DMS153 (cell line): ENCODE measurements around the gene RGP1.

Source experiments
- DNase-seq: peaks from one replicate; lab custom pipeline; 2025; lab: John Stamatoyannopoulos, UW

RGP1 gene, protein sequence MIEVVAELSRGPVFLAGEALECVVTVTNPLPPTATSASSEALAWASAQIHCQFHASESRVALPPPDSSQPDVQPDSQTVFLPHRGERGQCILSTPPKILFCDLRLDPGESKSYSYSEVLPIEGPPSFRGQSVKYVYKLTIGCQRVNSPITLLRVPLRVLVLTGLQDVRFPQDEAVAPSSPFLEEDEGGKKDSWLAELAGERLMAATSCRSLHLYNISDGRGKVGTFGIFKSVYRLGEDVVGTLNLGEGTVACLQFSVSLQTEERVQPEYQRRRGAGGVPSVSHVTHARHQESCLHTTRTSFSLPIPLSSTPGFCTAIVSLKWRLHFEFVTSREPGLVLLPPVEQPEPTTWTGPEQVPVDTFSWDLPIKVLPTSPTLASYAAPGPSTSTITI

DNA sequence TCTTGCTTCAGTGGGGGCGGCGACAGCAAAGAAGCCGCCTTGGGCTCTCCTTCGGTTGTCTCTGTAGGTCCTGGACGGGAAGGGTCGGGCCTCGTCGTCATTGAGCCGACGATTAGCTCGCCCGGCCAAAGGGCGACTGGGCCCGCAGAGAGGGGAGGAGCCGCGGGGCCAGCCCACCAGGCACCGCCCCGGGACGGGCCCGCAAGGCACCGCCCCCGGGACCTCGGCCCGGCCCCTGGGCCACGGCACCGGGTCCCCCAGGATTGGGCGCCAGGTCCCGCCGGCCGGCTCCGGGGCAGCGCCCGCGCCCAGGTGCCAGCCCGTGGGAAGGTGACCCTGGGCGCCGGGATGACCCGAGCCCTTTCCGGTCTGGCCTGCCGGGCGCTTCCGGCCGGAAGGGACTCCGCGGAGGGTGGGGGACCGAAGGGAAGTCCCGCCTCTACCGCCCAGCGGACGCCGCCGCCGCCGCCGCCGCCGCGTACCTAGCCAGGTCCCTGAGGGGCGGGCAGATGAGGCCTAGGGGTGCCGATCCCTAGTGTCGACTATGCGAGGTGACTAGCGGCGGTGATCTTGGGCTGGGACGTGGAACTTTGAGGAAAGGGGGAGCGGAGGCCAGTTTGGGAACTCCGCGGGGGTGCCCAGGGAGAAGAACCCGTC, at the start of gene RGP1, which contains the start of gene GBA2:
Gene RGP1 (plus strand): TSS at position 430 of the 657 bp plus-strand sequence. CDS start 469 bp downstream, outside the sequence.
Gene GBA2 (minus strand): TSS at position 371 of the 657 bp plus-strand sequence. CDS start 524 bp downstream, outside the sequence.
- DNase-seq = peak; percentile 25

DNA sequence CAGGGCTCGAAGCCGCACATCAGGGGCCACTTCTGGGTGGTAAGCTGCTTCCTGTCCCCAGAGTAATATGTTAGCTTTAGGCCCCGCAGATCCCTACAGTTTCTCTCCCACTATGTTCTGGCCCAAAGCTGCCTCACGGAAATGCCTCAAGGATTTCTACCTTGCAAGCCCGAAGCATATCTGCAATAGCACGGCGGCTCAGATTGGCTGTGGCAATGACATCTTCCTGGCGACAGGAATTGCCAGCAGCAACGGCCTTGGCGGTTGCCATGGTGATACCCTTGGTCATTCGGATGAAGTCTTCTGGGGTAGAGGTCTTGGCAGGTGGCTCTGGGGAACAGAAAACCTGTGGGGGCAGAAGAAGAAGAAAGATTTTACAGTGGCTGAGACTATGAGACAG, 49.1 kb upstream of the RGP1 start:
- no peak for DNase-seq

DNA sequence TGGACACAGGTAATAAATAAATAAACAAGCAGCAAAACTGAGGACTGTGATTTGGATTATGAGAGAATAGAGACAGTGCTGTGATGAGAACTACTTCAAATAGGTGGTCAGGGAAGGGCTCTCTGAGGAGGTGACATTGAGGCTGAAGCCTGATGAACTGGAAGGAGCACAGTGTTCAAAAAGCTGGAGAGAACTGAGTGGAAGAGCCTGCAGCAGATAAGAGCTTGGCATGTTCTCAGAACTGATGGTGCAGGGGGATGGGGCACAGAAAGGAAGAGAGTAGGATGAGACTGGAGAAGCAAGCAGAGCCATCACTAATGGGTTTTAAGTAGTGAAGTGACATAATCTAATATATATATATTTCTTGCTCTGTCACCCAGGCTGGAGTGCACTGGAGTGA, 48.1 kb upstream of the RGP1 start:
- DNase-seq = no peak

DNA sequence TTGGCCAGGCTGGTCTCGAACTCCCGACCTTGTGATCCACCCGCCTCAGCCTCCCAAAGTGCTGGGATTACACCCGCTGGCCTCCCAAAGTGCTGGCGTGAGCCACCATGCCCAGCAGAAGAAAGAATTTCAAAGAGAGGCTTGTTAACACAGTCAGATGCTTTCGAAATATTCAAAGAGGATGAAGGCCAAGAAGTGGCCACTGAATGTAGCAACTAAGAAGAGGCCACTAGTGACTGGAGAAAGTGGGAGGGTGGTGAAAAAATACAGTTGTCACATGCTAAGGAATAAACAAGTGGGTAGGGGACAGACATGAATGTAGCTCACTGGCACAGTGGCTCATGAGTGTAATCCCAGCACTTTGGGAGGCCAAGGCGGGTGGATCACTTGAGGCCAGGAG, 46.4 kb upstream of the RGP1 start:
- no peak for DNase-seq

DNA sequence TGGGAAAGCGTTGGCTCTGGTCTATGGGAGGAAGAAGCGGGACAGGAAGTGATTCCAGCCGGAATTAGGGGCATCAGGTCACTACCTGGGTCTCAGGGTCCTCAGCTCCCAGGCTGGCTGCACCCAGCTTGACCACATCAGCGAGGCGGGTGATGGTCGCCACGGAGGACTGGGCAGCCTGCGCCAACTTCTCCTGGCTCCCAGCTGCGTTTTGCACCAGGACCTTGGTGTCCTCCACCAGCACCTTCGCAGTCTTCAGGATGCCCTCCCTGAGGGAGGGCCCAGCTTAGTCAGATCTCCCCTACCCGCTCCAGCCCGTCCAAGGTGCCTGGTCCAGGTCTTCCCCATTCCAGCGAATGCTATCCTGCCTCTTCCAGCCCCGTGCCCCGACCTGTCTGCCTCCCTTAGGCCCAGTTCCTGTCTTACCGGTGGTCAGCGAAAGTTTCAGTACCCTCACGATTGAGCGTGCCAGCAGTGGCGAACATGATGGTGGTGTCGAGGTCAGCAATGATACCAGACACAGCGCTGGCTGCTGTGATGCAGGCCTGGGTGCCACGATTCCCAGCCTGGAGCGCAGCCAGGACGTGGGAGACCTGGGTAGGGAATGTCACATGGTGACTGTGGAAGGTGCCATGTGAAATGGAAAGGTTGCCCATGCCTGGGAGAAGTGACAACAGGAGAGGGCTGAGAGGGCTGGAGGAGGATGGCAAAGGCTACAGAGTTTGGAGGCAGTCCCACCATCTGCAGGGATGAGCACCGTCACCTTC, 45.0 kb upstream of the RGP1 start:
- no peak for DNase-seq

DNA sequence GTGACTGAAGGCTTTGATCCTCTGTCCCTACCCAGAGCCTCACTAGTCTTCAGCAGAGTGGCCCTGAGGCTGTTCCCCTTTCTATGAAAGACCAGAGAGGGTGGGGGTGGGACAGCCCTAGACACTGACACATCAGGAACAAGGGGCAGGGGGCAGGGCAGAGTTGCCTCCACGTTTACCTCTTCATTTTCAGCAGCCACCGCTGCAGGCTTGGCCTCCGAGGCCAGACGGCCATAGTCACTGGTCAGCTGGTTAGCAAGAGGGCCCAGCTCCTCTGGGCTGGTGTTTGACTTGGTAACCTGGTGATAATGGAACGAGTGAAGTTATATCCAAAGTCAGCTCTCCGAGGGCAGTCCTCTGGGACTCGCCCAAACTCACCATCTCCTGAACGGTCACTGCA, 43.7 kb upstream of the RGP1 start:
- DNase-seq = no peak

DNA sequence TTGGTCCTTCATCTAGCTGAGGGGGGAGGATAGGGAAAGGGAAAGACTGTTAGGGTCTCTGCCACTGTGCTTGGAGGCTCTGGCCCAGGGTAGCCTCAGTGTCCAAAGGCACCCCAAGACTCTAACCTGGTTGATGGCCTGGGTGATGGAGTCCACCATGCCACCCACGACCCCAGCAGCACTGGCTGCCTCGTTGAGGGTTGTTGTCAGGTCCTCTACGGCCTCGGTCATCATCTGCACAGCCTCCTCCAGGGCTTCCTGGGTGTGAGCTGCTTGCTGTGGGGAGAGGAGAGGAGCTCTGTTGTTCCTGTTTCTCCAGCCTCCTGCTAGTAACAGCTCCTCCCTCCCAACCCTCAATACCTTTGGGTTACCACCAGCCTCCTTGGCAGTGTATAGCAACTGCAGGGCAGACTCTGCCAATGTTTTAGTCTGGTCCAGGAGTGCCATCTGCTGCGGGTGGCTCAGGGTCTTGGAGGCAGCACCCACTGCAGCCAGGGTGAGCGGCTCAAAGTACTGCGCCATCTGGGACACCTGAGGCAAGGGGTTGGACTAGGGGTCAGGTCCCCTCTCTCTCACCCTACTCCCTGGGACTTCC, 43.2 kb upstream of the RGP1 start:
- no peak for DNase-seq

DNA sequence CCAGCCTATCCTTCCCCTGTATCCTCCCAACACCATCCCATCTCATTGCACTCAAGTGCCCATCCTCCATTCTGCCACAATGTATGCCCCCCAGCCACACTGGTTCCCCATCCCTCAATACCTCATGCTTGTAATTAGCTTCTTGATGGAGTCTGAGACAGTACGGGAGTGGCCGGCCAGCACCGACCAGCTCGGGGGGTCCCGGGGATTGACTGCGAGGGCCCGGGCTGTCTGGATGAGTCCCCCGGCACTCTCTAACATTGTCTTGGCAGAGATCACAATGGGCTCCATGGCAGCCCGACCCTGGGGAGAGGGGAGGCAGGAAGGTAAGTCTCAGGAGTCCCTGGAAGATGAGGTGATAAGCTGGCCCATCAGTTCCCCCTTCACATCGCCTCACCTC, 42.1 kb upstream of the RGP1 start:
- no peak for DNase-seq

DNA sequence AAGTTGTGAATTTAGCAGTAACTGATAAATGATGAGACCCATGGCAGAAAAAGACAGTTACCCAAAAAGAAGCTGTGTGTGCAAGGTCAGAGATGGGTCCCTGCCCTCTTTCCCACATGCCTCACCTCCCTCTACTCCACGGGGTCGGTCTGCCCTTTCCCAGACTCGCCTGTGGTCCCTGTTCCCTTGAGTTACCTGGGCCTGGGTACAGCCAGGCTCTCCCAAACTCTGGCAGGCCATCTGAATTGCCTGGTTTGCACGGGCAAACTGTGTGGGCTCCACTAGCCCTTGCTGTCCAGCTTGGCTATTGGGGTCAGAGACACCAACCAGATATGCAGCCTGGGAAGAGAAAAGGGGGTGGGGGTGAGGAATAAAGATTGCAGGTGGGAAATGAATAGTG, 40.9 kb upstream of the RGP1 start:
- no peak for DNase-seq

DNA sequence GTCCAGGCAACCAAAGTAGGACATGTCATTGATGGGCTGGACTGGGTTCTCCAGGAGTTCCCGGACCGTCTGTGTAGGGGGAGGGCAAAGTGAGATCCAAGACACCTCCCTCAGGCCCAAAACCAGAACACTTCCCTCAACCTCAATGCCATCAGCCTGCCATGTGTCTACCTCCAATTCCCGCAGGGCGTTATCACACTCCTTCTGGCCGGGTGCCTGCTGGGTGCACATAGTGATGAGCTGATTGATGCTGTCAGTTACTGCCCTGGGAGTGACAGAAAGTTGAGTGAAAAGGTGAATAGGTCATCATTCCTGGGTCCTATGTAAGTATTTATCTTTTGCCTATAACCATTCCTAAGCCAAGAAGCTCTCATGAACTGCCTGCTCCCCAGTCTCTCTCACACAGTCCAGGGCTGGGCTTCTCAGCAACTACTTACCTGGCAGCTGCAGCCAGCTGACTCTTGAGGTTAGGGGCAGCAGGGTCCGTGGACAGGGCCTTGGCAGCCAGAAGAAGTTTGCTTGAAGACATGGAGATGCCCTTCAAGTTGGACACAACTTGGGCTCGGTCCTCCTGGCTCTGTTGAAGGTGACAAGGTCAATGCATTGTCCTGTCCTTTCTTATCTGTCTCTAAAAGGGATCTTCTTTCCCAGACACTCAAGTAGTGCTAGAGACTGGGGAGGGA, 38.1 kb upstream of the RGP1 start:
- DNase-seq = no peak

DNA sequence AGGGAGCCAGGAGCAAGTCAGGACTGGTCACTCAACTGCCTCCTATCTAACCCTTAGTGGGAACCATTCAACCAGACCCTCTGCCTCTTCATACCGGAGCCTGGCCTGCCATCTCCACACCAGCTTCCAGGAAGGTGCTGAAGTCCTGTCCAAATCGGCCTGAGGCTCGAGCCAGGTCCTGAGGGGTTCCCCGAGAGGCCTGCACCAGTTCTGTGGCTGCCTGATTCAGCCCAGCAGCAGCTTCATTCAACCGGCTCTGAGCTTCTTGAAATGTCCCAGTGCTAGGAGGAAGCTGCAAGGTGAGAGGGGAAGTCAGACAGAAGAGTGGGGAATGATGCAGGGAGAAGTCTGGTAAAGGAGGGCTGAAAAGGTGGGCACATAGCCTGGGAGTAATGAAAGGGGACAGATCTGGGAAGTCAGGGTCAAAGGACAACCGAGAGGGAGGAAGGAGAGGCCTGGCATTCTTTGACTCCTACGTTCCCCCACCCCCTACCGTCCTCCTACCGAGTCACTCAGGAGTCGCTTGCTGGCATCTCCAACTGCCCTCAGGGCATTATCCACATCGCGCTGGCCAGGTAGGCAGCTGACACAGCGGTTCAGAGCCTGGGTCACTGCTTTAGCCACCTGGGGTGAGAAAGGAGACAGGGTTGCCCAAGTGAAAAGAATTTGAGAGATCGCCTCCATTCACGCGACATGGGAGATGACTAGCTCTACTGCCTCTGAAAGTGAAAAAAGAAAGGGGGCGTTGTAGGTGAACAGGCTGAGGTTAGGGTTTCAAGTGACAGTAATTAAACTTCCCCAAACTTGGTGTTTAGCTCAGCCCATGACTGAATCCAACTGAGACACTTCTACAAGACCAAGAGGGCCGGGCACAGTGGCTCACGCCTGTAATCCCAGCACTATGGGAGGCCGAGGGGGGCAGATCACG, 37.3 kb upstream of the RGP1 start:
- no peak for DNase-seq

DNA sequence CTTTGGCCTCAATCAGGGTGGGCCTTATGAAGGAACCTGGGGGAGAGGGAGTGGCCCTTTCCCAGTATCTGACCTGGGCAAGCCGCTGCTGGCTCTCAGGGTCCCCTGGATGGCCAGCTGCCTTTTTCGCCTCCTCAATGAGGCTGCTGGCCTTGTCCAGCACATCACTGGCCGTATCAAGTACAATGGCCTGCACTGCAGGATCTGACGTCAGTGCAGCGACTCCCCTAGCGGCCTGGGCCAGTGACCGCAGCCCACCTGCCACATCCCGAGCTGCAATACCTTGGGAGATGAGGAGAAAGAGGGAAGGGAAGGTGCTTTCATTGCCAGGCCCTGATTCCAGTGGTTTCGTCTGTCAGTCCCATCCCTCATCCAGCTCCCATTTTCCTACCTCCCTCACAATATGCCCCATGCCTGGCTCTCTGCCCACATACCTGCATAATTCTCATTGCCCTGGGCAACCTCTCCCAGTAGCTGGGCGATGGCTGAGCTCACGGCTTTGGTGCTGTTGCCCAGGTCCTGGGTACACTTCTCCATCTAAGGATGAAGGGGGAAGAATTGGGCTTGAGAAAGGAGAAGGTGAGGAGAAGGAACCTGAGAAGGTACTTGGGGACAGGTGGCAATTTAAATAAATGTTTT, 36.2 kb upstream of the RGP1 start:
- no peak for DNase-seq

DNA sequence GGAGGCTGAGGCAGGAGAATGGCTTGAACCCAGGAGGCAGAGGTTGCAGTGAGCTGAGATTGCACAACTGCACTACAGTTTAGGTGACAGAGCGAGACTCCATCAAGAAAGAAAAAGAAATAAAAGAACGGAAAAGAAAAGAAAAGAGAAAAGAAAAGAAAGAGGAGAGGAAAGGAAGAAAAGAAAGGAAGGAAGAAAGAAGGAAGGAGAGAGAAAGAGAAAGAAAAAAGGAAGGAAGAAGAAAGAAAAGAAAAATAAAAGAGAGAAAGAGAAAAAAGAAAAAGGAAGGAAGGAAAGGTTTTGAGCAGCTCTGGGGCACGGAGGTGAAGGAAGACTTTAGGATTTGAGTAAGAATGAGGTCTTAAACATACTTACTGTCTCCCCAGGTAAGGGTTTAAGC, 35.5 kb upstream of the RGP1 start:
- no peak for DNase-seq

DNA sequence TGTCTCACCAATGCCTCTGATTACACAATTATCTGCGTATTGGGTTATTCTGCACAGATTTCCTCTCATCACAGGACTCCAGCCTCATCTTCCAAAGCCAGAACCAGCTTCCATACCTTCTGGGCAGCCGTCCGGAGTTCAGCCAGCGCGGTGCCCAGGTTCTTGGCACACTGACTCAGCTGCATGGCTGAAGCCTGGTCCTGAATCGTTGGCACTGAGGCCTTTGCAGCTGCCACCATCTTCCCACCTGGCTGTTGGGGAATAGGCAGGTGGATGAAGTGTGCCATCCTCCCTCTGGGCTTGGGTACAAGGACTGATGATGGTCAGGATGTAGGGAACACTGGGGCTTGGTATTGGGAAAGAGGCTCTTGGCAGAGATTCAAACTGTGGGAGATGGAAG, 35.0 kb upstream of the RGP1 start:
- no peak for DNase-seq

DNA sequence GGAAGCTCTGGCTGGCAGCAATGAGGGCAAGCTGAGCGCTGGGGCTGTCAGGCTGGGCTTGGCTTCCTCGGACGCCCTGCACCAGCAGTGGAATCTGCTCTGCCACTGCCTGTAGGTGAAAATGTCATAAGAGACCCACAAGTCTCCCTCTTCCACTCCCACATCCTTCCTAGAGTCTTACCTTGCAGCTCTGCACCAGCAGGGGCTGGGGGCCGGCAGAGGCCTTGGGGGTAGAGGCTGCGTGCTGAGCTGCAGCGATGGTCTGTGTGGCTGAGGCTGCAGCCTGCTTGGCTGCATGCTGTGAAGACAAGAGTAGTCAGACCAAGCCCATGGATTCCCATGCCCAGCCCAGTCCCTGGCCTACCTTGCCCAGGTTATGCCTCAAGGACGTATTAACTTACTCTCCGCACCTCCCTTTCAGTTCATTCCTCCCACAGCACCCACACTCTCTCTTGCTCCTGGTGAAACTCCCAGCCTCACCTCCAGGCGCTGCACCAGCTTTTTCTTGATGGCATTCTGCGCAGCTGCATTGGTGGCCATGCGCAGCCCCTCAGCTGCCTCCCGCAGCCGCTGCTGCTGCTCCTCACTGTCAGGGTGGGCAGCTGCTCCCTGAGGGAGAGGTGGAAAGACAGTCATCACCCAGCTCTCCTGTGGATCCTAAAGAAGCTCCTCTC, 34.4 kb upstream of the RGP1 start:
- DNase-seq = no peak

DNA sequence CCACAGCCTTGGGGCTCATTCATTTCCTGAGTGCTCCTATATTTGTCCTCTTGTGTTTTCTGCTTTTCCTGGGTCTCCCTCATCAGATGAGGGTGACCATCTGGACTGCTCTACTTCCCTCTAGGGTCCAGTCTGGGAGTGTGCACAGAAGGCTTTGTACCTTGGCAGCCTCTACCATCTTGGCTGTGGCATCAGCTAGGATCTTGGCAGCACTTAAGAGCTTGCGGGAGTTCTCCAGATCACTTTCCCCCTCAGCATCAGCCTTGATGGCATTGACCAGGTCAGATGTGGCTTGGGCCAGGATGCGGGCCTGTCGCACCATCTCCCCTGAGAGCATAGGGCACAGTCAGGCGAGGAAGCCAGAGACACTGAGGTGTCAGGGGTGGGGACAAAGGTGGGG, 32.9 kb upstream of the RGP1 start:
- DNase-seq = no peak

DNA sequence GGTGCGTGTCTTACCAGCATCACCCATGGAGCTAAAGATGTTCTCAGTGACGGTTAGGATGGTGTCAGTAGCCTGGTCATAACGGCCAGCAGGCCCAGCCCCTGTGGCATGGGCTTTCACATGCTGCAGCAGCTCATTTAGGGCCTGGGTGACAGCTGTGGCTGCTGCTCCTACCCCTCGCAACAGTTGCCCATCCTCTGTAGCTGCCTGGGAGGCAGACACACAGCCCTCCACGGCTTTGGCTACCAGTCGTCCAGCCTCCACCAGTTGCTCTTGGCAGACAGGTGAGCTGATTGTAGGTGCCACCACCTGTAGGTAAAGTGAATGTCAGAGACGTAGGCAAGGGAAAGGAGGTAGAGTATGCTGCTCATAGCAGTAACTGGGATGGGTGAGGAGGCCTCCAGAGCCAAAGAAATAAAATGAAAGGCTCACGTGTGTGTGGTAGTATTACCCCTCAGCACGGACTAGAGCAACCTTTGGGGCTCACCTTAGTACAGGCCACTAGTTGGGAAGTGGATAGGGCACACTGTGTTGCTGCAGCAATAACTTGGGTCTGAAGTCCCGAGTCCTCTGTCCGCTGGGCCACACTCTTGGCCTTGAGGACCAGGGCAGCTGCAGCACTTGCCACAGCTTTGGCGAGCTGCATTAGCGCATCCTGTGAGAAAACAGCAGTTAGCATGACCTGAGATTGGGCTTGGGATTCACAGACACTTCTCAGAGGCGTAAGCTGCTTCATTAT, 31.8 kb upstream of the RGP1 start:
- DNase-seq = no peak

DNA sequence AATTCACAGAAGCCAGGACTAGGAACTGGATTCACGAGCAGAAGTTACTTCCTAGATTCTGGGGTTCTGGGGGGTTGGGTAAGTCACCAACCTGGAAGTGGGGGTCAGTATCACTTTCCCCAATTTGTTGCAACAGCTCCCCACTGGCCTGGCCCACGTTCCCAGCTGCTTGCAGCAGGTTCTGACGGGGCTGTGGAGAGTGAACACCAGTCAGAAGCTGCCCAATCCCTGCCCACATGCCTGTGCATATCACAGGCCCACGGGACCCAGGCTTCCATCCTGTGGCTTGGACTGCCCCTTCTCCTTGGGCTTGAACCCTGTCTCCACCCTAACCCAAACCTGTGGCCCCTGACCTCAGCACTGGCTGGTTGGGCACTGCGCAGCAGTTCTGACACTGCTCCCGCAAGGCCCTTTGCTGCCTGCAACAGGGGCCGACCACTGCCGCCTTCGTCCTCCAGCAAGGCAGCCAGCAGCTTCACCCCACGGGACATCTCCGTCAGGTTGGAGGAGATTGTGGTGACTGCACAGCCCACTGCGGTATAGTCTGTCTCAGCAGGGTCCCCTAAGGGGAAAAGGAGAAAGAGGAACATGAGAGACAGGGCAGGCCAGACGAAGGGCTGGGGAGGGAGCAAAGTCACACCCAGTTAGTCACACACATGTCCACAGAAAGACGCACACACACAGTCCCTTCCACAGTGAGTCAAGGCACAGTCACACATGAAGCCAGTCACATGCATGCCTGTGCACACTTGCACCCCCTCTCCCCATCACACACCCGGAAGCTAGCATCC, 30.2 kb upstream of the RGP1 start:
- no peak for DNase-seq
